Globus pallidus (tissue), 1 donor: Measurements from ENCODE around the gene CABP2.
"Not testable (repeated sequence)": the region's sequence is repeated elsewhere in the genome, so short reads cannot be mapped to it uniquely, and the experiment has no call there.

Experiments
- DNase-seq: peaks from one replicate; pipeline ENCODE4 v3.0.0-alpha.2; 2015; ENCODE audit warnings: low spot score

CABP2 gene

DNA sequence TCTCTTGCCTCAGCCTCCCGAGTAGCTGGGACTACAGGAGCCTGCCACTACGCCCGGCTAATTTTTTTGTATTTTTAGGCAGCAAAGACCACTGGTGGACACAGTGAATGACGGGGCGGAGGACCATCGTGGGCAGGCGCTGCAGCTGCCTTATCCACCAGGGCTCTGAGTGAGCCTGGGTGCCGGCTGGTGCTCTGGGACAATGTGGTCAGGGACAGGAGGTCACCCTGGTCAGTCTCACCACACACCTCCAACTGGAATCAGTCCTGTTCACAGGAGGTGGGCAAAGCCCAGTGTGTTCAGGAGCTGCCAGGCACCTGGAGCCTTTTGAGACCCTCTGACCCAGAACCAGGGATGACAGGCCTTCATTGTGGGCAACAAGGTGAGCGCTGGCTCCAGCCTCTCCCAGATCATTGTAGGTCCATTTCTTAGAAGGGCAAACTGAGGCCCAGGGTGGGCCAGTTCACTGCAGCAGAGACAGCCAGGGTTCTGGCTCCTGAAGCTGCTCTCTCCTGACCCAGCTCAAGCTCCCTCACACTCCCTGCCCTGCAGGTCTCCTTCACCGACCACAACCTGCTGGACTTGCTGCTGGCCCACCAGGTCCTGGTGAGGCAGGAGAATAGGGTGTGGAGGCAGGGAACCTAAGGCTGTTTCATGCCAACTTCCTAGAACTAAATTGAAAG is 15.7 kb upstream of the CABP2 start:
- DNase-seq, result no peak

DNA sequence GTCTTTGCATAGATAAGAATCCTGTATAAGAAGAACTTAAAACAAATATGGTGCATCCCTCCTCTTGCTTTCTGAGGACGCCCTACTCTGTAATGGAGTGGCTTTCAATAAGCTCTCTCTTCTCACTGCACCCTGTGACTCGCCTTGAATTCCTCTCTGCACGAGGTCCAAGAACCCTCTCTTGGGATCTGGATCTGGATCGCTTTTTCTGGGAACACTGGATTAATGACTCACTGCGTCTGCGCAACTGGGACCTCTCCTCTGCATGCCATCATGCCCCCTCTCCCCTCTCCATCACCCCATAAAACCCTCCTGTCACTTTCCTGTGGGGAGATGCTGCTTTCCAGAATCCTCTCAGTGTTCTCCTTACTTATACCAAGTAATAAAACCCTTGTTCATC is 15.1 kb upstream of the CABP2 start:
- no peak for DNase-seq

DNA sequence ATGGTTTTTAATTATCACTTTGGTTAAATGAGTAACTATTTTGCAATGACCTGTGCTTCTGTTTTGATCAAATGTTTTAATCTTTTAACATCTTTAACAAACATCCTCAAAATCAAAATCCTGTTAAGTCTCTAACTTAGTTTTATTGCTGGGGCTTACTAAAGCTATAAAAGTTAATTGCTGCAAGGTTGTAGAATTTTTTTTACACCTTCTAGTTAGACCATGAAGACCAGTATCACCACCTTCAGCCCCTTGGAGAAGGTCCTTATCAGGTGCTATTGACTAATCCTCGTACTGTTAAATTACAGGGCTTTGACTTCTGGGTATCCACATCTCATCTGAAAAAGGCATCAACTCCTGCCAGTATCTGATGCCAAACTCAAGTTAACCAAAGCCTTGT is 12.3 kb upstream of the CABP2 start:
- no peak for DNase-seq

DNA sequence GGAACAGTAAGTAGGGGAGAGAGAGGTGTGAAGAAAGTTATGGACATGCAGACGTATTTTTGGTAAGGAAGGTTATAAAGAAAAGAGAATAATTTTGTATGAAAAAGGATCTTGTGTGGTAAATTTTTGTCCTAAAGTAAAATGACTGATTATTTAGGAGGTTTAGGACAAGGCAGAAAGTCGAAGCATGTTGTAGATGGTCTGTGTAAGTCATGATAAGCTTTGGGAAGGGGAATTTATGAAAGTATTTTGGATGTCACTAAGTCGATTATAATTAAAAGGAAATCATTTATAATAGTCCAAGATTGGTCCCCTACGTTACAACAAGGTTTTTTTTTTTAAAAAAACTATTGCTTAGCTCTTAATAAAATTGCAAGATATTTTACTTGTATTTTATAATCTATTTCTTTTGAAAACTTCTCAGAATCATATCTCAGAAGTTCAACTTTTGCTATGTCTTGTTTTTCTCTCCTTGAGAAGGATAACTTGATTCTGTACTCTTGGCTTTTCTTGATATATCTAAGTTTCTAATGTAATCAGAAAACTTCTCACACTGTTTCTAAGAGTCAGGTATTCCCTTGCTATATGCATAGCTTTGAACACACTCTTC is 10.9 kb upstream of the CABP2 start:
- no peak for DNase-seq

DNA sequence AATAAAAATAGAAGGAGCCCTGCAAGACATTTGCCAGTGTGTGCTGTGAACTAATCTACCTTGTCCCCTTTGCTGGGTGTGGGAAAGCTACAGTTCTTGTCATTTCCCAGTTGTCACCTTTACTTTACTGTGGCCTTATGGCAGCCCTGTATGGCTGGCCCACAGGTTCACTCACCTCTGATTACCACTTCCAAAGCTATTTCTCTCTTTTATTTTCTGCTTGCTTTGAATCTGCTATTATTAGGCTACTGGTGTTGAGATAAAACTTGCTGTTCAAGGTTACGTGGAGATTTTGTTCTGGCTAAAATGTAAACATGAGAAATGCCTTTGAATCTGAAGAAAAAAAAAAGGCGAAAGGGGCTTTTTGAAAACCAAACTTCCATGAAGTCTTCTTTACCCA is 9.6 kb upstream of the CABP2 start:
- no peak for DNase-seq

DNA sequence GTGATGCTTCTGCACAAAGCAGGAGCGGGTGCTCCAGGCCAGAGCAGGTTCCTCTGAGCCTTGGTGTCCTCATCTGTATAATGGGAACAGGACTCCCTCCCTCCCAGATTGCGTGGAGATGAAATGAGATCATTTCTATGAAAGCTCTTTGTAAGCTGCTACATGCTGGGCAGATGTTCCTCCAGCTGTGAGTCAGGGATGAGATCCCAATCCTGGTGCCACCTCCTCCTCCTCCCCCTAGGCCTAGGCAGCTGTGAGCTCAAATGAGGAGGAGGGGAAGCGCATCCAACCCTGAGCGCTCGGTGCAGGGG is 7.0 kb upstream of the CABP2 start:
- no peak for DNase-seq

DNA sequence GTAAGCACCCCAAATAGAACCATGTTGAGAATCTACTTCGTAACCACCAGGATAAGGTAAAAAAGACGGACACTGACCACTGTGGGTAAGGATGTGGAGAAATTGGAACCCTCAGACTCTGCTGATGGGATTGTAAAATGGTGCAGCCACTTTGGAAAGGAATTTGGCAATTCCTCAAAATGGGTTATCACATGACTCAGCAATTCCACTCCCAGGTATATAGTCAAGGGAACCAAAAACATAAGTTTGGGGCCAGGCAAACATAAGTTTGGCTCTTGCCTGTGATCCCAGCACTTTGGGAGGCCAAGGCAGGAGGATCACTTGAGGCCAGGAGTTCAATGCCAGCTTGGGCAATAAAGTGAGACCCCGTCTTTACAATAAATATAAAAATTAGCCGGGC is 5.1 kb upstream of the CABP2 start:
- no peak for DNase-seq

DNA sequence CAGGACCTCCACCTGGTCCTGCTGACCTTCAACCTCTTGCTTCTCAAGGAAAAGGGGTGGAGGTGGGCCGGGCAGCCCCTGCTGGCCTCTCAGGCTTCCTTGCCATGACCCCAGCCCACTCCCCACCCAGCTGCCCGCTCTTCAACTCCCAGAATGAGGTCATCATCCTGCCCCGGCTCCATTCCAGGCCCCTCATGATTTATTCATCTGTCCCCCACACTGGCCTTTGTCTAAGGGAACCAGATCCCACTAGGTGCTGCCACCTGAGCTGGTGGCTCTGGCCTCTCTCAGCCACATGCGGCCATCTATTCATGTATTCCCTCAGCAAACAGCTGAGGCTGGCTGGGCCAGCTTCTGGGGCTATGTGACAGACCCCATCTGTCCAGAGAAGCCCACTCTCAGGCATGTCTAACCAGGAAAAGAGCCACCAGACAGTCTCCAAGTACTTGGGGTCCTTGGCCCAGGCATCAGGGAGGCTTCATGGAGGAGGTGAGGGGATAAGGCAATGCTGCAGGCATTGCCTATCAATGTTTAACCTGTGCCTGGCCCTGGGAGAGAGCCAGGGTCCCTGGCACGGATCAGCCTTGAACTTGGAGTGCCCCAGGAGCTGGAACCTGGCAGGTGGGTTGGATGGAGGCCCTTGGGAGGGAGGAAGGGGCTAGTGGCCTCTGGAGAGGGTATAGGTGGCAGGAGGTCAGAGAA is 2.2 kb upstream of the CABP2 start:
- DNase-seq, result no peak

DNA sequence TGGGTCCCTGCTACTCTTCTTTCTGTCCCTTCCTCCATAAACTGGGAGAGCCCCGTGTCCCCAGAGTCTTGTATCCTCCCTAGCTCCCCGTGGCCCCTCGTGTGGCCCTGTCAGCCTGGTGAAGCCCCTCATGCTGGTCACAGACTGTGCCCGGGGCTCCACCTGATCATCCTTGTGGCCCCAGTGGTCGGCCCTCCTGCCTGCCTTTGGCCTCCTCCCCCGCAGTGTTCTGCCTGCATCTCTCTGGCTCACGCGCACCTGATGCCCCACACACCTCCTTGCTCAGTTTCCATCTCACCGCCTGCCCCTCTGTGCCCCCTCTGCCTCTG is 1.2 kb upstream of the CABP2 start:
- no peak for DNase-seq

DNA sequence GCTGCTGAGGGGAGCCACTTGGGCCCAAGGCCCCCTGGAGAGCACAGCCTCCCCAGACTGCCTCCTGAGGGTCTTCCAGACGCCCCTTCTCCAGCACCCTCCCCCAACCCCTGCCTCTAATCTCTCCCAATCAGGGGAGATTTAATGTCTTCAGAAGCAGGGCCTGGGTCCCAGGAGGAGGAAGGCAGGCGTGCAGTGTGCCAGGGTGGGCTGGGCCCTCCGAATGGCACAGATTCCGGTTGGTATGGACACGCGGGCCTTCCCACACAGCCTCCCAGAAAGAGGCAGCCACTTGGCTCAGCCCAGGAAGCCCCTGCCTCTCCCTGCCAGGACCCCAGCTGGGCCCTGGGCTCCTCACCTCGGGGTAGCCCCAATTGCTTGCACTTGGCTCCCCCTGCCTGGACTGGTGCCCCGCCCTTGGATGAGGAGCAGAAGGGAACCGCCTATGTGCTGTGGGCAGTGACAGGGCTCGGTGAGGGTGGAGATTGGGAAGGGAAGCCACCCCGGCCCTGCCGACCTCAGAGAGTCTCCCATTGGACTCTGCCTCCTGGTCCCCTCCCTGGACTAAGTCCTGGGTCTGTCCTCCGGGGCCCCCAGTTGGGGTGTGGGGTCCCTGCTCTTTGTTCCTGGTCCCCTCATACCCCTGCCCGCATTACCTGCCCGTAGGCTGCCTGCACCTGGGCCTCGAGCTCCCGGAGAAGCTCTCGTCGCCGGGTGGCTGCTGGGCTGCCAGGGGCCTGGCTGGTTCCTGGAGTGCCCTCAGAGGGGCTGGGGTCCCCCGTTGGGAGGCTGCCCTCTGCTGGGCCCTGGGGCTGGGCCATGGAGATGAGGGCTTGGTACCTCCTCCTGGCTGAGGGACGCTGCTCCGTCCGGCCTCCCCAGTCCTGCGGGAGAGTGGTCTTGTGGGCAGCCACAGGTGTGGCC is 572 bp upstream of the CABP2 start:
- no peak for DNase-seq

DNA sequence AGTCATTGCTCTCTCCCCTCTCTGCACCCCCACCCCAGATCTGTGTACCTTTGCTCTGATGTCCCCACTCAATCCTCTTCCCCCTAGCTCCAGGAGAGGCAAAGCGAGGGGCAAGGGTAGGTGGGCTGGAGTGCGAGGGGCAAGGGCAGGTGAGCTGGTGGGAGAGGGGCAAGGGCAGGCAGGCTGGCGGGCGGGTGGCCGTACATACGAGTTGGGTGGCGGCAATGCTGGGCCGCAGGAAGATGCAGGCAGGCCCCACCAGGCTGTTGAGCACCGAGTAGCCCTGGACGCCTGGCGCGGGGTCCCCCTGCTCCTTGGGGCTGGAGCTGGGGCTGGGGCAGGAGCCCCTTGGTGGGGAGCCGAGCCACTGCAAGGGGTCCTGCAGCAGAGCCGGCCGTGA is 908 bp downstream of the CABP2 start:
- DNase-seq, result no peak

DNA sequence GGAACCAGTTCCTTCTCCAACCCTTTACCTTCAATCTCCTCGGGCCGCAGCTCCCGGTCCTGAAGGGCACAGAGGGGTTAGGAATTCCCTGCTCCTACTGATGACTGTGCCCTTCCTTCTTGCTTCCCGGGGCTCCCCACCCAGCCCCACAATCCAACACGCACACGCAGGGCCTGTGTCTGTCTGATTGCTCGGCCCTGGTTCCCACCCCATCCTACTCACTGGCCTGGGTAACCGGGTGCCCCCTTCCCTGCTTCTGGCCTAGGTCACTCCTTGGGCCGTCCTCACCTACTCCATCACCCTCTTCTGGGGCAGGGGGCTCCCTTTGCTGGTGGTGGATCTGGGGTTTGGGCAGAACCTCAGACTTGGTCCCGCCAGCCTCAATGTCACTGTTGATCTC is 1.3 kb downstream of the CABP2 start:
- no peak for DNase-seq

DNA sequence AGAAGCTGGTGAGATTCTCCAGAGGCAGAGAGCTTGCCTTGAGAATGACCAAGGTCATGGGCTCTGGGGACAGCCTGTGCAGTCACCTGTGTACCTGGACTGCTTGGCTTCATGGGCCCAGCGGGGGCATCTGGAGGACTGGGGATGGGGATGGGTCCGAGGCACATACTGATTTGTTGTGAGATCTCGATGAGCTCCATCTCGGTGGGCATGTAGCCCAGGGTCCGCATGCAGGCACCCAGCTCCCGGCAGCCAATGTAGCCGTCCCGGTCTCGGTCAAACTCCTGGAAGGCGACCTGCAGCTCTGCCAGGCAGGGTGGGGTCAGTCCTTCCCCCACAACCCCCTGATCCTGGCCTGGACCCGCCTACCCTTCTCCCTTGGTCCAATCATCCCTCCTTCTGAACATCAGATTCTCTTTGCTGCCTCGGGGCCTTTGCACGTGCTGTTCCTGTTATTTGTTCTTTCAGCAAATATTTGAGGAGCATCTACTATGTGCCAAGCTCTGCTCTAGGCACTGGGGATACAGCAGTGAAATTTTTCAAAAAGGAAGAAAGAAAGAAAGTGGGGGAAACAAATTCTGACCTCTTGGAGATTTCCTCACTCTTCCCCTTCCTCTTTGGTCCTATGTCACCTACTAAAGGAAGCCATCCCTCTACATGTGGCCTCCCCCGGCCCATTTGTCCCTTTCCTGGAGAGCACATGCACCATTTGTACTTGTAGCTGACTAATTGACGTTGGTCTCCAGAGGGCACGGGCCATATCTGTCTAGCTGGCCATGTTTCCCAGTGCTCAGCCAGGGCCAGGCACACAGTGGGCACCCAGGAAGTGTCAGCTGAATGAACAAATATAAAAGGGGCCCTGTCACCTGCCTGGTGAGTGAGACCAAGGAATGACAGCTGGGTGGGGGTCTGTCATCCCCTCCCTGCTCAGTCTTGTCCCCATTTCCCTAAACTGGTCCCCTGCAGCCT is 2.1 kb downstream of the CABP2 start:
- DNase-seq, result no peak

DNA sequence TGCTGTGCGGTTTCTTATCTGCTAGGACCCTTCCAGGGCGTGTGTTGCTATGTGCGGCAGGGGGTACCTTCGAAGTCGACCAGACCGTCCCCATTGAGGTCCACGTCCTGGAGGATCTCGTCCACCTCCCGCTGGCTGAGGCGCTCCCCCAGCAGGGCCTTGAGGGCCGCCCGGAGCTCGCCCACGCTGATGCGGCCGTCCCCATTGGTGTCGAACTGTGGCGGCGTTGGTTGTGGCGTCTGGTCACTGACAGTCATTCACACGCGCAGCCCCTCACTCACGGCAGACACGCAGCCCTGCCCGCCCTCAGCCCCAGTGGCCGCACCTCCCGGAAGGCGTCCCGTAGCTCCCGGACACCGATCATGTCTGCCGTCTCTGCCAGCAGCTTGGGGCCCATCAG is 3.5 kb downstream of the CABP2 start:
- DNase-seq, result no peak

DNA sequence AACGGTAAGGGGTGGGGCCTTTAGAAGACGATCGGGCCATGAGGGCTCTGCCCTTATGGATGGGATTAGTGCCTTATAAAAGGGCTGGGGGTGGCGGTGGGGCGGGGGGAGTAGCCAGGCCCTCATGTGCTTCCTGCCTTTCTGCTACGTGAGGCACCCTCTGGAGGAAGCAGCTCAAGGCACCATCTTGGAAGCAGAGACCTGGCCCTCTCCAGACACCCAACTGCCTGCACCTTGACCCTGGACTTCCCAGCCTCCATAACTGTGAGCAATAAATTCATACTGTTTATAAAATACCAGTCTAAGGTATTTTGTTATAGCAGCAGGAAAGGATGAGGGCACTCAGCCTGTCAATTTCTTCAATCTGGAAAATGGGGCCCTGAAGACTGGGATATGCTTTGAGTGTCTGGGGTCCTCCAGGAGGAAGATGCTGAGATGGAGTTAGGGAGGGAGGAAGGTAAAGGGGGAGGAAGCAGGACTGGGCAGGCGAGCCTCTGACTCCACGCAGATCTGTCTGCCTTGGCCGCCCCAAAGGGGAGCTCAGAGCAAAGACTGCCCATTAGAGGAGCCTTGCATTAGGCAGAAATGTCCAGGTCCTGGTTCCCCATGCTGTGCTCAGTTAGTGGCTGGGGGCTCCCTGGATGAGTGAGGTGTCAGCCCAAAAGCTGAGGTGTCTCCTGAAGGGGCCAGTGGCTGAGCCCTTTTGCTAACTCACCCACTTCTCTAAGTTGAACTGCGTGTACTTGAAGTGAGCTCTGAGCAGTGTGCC is 5.3 kb downstream of the CABP2 start:
- DNase-seq, result no peak

DNA sequence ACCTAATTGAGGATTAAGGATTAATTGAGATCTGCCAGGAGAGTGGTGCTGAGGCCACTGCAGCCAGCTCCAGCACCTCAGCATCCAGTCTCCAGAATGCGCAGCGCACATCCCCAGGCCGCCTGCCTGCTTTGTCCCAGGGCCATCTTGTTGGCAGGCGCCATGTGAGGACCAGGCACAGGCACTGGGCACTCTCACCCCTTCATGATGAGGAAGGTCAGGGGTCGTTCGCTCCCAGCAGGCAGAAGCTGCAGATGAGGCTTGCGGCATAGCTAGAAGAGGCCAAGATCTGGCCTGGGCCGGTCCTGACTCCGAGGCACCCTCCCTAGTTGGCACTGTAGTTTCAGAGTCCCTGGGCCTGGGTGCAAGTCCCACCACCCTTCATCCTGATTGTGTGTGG is 6.4 kb downstream of the CABP2 start:
- DNase-seq, result no peak

DNA sequence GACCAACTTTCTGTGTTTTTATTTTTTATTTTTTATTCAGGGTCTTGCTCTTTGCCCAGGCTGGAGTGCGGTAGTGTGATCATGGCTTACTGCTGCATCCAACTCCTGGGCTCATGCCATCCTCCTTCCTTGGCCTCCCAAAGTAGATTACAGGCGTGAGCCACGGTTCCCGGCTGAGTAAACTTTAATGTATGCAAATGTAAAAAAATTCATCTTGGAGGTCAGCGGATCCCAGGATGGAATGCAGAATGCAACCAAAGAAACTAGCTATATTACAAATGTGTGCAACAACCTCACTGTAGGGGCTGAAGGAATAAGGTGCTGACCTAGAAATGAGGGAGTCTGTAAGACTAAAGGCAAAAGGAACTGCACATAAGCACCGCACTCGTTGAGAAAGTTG is 9.1 kb downstream of the CABP2 start:
- DNase-seq, result no peak

DNA sequence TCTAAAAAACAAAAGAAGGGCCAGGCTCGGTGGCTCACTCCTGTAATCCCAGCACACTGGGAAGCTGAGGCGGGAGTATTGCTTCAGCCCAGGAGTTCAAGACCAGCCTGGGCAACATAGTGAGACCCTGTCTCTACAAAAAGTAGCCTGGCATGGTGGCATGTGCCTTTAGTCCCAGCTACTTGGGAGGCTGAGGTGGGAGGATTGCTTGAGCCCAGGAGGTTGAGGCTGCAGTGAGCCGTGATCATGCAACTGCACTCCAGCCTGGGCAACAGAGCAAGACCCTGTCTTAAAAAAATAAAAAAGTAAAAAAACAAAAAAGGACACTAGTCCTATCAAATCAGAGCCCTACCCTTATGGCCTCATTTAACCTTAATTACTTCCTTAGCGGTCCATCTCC is 11.7 kb downstream of the CABP2 start:
- not testable (repeated sequence) for DNase-seq

DNA sequence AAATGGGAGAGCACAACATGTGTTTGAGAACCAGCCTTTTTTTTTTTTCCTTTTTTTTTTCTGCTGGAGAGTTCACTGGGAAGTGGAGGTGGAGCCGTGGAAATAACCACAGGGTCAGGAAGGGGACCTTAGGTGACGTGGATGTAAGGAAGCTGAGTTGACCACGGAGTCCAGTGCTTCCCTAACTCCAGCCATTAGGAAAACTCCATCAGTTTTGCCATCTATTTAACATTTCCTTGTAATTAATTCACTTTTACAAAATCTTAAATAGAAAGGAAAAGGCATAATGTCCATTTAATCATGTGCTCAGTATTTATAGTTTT is 13.3 kb downstream of the CABP2 start:
- no peak for DNase-seq

DNA sequence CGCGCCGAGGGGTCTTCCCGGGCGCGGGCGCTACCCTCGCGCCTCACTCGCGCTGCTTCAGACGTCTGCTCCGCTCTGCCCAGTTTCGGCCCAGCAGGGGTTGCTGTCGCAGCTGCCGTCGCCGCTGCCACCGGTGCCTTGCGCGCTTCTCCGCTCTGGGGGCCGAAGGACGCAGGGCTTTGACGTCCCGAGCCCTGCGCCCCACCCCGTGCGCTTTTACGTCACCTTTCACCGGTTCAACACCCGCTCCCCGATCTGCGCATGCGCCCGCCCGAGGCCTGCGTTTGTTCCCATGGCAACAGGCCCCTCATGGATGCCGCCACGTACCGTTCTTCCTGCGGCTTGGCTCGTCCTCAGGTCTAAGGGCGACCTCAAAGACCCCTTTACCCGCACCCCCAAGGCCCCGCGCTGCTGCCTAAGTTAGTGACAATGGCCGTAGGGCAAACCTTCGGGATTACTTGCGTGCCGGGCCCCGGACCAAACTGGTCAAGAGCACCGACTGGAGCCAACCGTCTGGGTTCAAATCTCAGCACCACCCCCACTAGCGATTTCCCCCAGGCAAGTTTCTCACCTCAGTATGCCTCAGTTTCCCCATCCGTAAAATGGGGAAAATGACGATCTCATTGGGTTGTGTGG is 14.6 kb downstream of the CABP2 start:
- DNase-seq, result peak; percentile 95
